WTC11 (cell line): Measurements from ENCODE around the gene CPD. TPM values are rescaled to one million over a fixed set of nuclear protein-coding genes. Genes with fewer than 3 reads are reported as not detected.

ENCODE experiments used
- CREM ChIP-seq: sonication (generic); formaldehyde crosslinking; IDR thresholded peaks from 2 replicates; pipeline ENCODE4 v1.8.1; 2022; ENCODE audit warnings: mild to moderate bottlenecking, missing genetic modification reagents, moderate library complexity
- EMX1 ChIP-seq: fragments of 250-450 bp; sonication (Bioruptor Pico); IDR thresholded peaks from 2 replicates; pipeline ENCODE4 v1.8.0; 2021; ENCODE audit warnings: mild to moderate bottlenecking
- ESRRA ChIP-seq: sonication (generic); formaldehyde crosslinking; IDR thresholded peaks from 2 replicates; pipeline ENCODE4 v1.8.1; 2022; ENCODE audit warnings: mild to moderate bottlenecking, missing genetic modification reagents, borderline replicate concordance
- ETV6 ChIP-seq: sonication (generic); formaldehyde crosslinking; IDR thresholded peaks from 2 replicates; pipeline ENCODE4 v1.8.1; 2022; ENCODE audit warnings: mild to moderate bottlenecking, missing genetic modification reagents
- FOXP1 ChIP-seq: sonication (generic); formaldehyde crosslinking; IDR thresholded peaks from 2 replicates; pipeline ENCODE4 v1.8.0; 2022; ENCODE audit warnings: missing genetic modification reagents, mild to moderate bottlenecking, moderate library complexity, borderline replicate concordance
- GABPB1 ChIP-seq: sonication (generic); formaldehyde crosslinking; IDR thresholded peaks from 2 replicates; pipeline ENCODE4 v1.8.1; 2023; ENCODE audit warnings: mild to moderate bottlenecking, missing genetic modification reagents
- GTF2I ChIP-seq: fragments of 250-450 bp; sonication (Bioruptor Pico); conservative IDR thresholded peaks from 2 replicates; pipeline ENCODE4 v1.4.0; 2021; ENCODE audit warnings: mild to moderate bottlenecking
- JUN ChIP-seq: sonication (generic); formaldehyde crosslinking; IDR thresholded peaks from 2 replicates; pipeline ENCODE4 v1.8.0; 2023; ENCODE audit warnings: mild to moderate bottlenecking, missing genetic modification reagents
- MYBL2 ChIP-seq: sonication (generic); formaldehyde crosslinking; IDR thresholded peaks from 2 replicates; pipeline ENCODE4 v1.8.1; 2023; ENCODE audit warnings: mild to moderate bottlenecking, moderate library complexity, missing genetic modification reagents
- NFE2L1 ChIP-seq: sonication (generic); formaldehyde crosslinking; IDR thresholded peaks from 2 replicates; pipeline ENCODE4 v1.8.1; 2023; ENCODE audit warnings: missing genetic modification reagents
- NR2C2 ChIP-seq: sonication (generic); formaldehyde crosslinking; IDR thresholded peaks from 2 replicates; pipeline ENCODE4 v1.8.0; 2022; ENCODE audit warnings: mild to moderate bottlenecking, missing genetic modification reagents
- OVOL2 ChIP-seq: fragments of 250-450 bp; sonication (Bioruptor Pico); IDR thresholded peaks from 2 replicates; pipeline ENCODE4 v1.9.0; 2021; ENCODE audit warnings: mild to moderate bottlenecking, borderline replicate concordance
- PRRX2 ChIP-seq: fragments of 250-450 bp; sonication (Bioruptor Pico); IDR thresholded peaks from 2 replicates; pipeline ENCODE4 v1.8.0; 2021; ENCODE audit warnings: mild to moderate bottlenecking
- ZNF121 ChIP-seq: sonication (generic); formaldehyde crosslinking; IDR thresholded peaks from 2 replicates; pipeline ENCODE4 v1.8.0; 2023; ENCODE audit warnings: missing genetic modification reagents
- ZNF263 ChIP-seq: sonication (generic); formaldehyde crosslinking; IDR thresholded peaks from 2 replicates; pipeline ENCODE4 v1.8.1; 2022; ENCODE audit warnings: low read depth, mild to moderate bottlenecking, moderate library complexity, missing genetic modification reagents
- total RNA-seq: library from RNA; stranded (reverse); gene quantifications from 3 replicates; pipeline ENCODE4 v1.2.3, GENCODE V29; 2021
- TF ChIP-seq, protein P1 (sequence below): fragments of 250-450 bp; sonication (Bioruptor Pico); IDR thresholded peaks from 2 replicates; pipeline ENCODE4 v1.9.0; 2021; ENCODE audit warnings: mild to moderate bottlenecking
- TF ChIP-seq, protein P2 (sequence below): sonication (generic); formaldehyde crosslinking; IDR thresholded peaks from 2 replicates; pipeline ENCODE4 v1.8.1; 2023; ENCODE audit warnings: mild to moderate bottlenecking, missing genetic modification reagents, borderline replicate concordance
- TF ChIP-seq, protein P3 (sequence below): fragments of 250-450 bp; sonication (Bioruptor Pico); conservative IDR thresholded peaks from 2 replicates; pipeline ENCODE4 v1.9.0; 2021; ENCODE audit warnings: mild to moderate bottlenecking
- TF ChIP-seq, protein P4 (sequence below): sonication (generic); formaldehyde crosslinking; IDR thresholded peaks from 2 replicates; pipeline ENCODE4 v1.8.1; 2022; ENCODE audit warnings: missing genetic modification reagents, borderline replicate concordance
- TF ChIP-seq, protein P5 (sequence below): sonication (generic); formaldehyde crosslinking; conservative IDR thresholded peaks from 2 replicates; pipeline ENCODE4 v1.8.1; 2023; ENCODE audit warnings: mild to moderate bottlenecking, low read depth, missing genetic modification reagents, moderate library complexity
- TF ChIP-seq, protein P6 (sequence below): sonication (generic); formaldehyde crosslinking; IDR thresholded peaks from 2 replicates; pipeline ENCODE4 v1.8.0; 2022; ENCODE audit warnings: missing genetic modification reagents
- TF ChIP-seq, protein P7 (sequence below): fragments of 250-450 bp; sonication (Bioruptor Pico); IDR thresholded peaks from 2 replicates; pipeline ENCODE4 v1.9.0; 2021; ENCODE audit warnings: mild to moderate bottlenecking

CPD gene
- total RNA-seq, 1 experiment from 2014 or later = 36.1 TPM

DNA sequence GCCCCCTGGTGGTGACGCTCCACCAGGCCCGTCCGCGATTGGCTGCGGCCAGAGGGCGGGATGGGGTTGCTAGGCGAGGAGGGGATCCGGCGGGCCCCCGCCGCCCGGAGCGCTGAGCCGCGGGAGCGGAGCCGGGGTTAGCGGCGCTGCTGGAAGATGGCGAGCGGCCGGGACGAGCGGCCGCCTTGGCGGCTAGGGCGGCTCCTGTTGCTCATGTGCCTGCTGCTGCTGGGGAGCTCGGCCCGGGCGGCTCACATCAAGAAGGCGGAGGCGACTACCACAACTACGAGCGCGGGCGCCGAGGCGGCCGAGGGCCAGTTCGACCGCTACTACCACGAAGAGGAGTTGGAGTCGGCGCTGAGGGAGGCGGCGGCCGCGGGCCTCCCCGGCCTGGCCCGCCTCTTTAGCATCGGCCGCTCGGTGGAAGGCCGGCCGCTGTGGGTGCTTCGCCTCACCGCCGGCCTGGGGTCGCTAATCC is at the start of gene CPD (continued):
- TF ChIP-seq, protein P1, sequence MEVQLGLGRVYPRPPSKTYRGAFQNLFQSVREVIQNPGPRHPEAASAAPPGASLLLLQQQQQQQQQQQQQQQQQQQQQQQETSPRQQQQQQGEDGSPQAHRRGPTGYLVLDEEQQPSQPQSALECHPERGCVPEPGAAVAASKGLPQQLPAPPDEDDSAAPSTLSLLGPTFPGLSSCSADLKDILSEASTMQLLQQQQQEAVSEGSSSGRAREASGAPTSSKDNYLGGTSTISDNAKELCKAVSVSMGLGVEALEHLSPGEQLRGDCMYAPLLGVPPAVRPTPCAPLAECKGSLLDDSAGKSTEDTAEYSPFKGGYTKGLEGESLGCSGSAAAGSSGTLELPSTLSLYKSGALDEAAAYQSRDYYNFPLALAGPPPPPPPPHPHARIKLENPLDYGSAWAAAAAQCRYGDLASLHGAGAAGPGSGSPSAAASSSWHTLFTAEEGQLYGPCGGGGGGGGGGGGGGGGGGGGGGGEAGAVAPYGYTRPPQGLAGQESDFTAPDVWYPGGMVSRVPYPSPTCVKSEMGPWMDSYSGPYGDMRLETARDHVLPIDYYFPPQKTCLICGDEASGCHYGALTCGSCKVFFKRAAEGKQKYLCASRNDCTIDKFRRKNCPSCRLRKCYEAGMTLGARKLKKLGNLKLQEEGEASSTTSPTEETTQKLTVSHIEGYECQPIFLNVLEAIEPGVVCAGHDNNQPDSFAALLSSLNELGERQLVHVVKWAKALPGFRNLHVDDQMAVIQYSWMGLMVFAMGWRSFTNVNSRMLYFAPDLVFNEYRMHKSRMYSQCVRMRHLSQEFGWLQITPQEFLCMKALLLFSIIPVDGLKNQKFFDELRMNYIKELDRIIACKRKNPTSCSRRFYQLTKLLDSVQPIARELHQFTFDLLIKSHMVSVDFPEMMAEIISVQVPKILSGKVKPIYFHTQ (CRISPR knock-in tag) = no peak
- peak; percentile 30; the same call in 1 of the 2 replicates for TF ChIP-seq GABPB1 (CRISPR knock-in tag)
- TF ChIP-seq JUN (CRISPR knock-in tag) = no peak
- TF ChIP-seq, protein P2, sequence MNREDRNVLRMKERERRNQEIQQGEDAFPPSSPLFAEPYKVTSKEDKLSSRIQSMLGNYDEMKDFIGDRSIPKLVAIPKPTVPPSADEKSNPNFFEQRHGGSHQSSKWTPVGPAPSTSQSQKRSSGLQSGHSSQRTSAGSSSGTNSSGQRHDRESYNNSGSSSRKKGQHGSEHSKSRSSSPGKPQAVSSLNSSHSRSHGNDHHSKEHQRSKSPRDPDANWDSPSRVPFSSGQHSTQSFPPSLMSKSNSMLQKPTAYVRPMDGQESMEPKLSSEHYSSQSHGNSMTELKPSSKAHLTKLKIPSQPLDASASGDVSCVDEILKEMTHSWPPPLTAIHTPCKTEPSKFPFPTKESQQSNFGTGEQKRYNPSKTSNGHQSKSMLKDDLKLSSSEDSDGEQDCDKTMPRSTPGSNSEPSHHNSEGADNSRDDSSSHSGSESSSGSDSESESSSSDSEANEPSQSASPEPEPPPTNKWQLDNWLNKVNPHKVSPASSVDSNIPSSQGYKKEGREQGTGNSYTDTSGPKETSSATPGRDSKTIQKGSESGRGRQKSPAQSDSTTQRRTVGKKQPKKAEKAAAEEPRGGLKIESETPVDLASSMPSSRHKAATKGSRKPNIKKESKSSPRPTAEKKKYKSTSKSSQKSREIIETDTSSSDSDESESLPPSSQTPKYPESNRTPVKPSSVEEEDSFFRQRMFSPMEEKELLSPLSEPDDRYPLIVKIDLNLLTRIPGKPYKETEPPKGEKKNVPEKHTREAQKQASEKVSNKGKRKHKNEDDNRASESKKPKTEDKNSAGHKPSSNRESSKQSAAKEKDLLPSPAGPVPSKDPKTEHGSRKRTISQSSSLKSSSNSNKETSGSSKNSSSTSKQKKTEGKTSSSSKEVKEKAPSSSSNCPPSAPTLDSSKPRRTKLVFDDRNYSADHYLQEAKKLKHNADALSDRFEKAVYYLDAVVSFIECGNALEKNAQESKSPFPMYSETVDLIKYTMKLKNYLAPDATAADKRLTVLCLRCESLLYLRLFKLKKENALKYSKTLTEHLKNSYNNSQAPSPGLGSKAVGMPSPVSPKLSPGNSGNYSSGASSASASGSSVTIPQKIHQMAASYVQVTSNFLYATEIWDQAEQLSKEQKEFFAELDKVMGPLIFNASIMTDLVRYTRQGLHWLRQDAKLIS (CRISPR knock-in tag) = no peak
- TF ChIP-seq MYBL2 = 0 out of 2 replicates have a peak, but pooled peaks have one; percentile 9
- no peak for TF ChIP-seq GTF2I (CRISPR knock-in tag)
- TF ChIP-seq, protein P3, sequence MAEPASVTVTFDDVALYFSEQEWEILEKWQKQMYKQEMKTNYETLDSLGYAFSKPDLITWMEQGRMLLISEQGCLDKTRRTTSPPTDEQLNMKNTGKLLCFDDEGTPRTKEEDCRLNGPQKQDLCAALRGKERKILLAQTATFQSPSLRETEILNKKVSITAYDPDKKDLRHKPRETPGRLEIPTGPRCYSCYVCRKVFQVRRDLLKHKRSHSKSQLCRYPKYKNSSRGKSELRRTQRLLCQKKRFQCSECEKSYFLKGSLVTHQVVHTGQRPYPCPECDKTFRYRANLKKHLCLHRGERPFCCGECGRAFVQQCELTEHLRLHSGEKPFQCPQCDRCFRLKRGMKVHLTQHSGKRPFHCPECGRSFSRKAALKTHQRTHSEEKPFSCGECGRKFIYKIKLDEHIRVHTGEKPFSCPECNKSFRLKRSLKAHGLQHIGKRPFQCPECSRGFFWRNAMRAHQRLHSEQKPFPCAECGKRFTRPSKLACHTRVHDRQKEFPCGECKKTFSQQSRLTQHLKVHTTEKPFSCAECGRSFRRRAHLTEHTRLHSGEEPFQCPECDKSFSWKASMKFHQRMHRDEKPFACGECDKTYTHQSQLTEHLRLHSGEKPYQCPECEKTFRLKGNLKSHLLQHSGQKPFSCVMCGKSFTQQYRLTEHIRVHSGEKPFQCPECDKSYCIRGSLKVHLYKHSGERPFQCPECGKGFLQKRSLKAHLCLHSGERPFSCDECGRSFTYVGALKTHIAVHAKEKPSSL (CRISPR knock-in tag) = no peak
- TF ChIP-seq EMX1 (CRISPR knock-in tag) = no peak
- TF ChIP-seq PRRX2 (CRISPR knock-in tag) = no peak
- TF ChIP-seq NFE2L1 (CRISPR knock-in tag) = no peak
- TF ChIP-seq NR2C2 (CRISPR knock-in tag) = no peak
- TF ChIP-seq FOXP1 = no peak
- no peak for TF ChIP-seq ZNF263 (CRISPR knock-in tag)
- TF ChIP-seq, protein P4, sequence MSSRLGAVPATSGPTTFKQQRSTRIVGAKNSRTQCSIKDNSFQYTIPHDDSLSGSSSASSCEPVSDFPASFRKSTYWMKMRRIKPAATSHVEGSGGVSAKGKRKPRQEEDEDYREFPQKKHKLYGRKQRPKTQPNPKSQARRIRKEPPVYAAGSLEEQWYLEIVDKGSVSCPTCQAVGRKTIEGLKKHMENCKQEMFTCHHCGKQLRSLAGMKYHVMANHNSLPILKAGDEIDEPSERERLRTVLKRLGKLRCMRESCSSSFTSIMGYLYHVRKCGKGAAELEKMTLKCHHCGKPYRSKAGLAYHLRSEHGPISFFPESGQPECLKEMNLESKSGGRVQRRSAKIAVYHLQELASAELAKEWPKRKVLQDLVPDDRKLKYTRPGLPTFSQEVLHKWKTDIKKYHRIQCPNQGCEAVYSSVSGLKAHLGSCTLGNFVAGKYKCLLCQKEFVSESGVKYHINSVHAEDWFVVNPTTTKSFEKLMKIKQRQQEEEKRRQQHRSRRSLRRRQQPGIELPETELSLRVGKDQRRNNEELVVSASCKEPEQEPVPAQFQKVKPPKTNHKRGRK (CRISPR knock-in tag) = no peak
- TF ChIP-seq, protein P5, sequence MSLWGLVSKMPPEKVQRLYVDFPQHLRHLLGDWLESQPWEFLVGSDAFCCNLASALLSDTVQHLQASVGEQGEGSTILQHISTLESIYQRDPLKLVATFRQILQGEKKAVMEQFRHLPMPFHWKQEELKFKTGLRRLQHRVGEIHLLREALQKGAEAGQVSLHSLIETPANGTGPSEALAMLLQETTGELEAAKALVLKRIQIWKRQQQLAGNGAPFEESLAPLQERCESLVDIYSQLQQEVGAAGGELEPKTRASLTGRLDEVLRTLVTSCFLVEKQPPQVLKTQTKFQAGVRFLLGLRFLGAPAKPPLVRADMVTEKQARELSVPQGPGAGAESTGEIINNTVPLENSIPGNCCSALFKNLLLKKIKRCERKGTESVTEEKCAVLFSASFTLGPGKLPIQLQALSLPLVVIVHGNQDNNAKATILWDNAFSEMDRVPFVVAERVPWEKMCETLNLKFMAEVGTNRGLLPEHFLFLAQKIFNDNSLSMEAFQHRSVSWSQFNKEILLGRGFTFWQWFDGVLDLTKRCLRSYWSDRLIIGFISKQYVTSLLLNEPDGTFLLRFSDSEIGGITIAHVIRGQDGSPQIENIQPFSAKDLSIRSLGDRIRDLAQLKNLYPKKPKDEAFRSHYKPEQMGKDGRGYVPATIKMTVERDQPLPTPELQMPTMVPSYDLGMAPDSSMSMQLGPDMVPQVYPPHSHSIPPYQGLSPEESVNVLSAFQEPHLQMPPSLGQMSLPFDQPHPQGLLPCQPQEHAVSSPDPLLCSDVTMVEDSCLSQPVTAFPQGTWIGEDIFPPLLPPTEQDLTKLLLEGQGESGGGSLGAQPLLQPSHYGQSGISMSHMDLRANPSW (CRISPR knock-in tag) = no peak
- no peak for TF ChIP-seq OVOL2 (CRISPR knock-in tag)
- TF ChIP-seq, protein P6, sequence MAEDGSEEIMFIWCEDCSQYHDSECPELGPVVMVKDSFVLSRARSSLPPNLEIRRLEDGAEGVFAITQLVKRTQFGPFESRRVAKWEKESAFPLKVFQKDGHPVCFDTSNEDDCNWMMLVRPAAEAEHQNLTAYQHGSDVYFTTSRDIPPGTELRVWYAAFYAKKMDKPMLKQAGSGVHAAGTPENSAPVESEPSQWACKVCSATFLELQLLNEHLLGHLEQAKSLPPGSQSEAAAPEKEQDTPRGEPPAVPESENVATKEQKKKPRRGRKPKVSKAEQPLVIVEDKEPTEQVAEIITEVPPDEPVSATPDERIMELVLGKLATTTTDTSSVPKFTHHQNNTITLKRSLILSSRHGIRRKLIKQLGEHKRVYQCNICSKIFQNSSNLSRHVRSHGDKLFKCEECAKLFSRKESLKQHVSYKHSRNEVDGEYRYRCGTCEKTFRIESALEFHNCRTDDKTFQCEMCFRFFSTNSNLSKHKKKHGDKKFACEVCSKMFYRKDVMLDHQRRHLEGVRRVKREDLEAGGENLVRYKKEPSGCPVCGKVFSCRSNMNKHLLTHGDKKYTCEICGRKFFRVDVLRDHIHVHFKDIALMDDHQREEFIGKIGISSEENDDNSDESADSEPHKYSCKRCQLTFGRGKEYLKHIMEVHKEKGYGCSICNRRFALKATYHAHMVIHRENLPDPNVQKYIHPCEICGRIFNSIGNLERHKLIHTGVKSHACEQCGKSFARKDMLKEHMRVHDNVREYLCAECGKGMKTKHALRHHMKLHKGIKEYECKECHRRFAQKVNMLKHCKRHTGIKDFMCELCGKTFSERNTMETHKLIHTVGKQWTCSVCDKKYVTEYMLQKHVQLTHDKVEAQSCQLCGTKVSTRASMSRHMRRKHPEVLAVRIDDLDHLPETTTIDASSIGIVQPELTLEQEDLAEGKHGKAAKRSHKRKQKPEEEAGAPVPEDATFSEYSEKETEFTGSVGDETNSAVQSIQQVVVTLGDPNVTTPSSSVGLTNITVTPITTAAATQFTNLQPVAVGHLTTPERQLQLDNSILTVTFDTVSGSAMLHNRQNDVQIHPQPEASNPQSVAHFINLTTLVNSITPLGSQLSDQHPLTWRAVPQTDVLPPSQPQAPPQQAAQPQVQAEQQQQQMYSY (CRISPR knock-in tag) = no peak
- TF ChIP-seq ETV6 (CRISPR knock-in tag) = 0 out of 2 replicates have a peak, but pooled peaks have one; percentile 19
- TF ChIP-seq ESRRA = no peak; the same call in 1 of the 2 replicates
- no peak for TF ChIP-seq ZNF121 (CRISPR knock-in tag)
- TF ChIP-seq CREM (CRISPR knock-in tag) = no peak; the same call in 1 of the 2 replicates
- TF ChIP-seq, protein P7, sequence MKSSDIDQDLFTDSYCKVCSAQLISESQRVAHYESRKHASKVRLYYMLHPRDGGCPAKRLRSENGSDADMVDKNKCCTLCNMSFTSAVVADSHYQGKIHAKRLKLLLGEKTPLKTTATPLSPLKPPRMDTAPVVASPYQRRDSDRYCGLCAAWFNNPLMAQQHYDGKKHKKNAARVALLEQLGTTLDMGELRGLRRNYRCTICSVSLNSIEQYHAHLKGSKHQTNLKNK (CRISPR knock-in tag) = no peak
